Lung (tissue), 12 donors: Measurements from ENCODE around the gene DOCK1. TPM values are rescaled to one million over a fixed set of nuclear protein-coding genes. Genes with fewer than 3 reads are reported as not detected.

Experiments
- ATAC-seq: fragments of 200-7000 bp; cut with Tn5 transposase; one replicate; pipeline ENCODE4 v1.9.1; 2020; ENCODE audit warnings: moderate number of reproducible peaks; ENCODE audit not compliant: insufficient read depth, low FRiP score
- DNase-seq, 3 donors: peaks; one replicate each; pipeline ENCODE4 v3.0.0-alpha.2; 2013 to 2017
- H3K27ac ChIP-seq, 2 donors: one replicate each; pipeline ENCODE4 v1.5.1; 2013; ENCODE audit warnings: mild to moderate bottlenecking in 2 of 2, moderate library complexity in 2 of 2, control low read depth in 1 of 2, inconsistent platforms in 1 of 2, low read depth in 1 of 2, low read length in 1 of 2
- H3K27me3 ChIP-seq, 3 donors: one replicate each; pipeline ENCODE4 v1.5.1; 2013; ENCODE audit warnings: low read length in 2 of 3; ENCODE audit not compliant: control insufficient read depth in 3 of 3, insufficient read depth in 3 of 3
- H3K36me3 ChIP-seq, 4 donors: one replicate each; pipeline ENCODE4 v1.5.1; 2013; ENCODE audit warnings: low read length in 4 of 4, mild to moderate bottlenecking in 1 of 4, moderate library complexity in 1 of 4; ENCODE audit not compliant: control insufficient read depth in 4 of 4, insufficient read depth in 4 of 4
- H3K4me1 ChIP-seq, 5 donors: one replicate each; pipeline ENCODE4 v1.5.1; 2013; ENCODE audit warnings: low read length in 5 of 5, mild to moderate bottlenecking in 2 of 5, moderate library complexity in 1 of 5; ENCODE audit not compliant: control insufficient read depth in 5 of 5, insufficient read depth in 5 of 5
- H3K4me3 ChIP-seq: one replicate; pipeline ENCODE4 v1.5.1; 2013; ENCODE audit warnings: mild to moderate bottlenecking, control low read depth, moderate library complexity
- H3K9ac ChIP-seq, 2 donors: one replicate each; pipeline ENCODE4 v1.5.1; 2013; ENCODE audit warnings: low read length in 2 of 2, control low read depth in 1 of 2; ENCODE audit not compliant: insufficient read depth in 1 of 2
- H3K9me3 ChIP-seq, 4 donors: one replicate each; pipeline ENCODE4 v1.5.1; 2013; ENCODE audit warnings: low read length in 3 of 4, mild to moderate bottlenecking in 1 of 4, moderate library complexity in 1 of 4; ENCODE audit not compliant: control insufficient read depth in 4 of 4, insufficient read depth in 3 of 4
- WGBS, 2 donors: extraction: QIAGEN DNeasy Blood & Tissue Kit; methylation state at CpG; one replicate each; pipeline ENCODE4 v1.1.7; 2013; 5-methylcytosine and 5-hydroxymethylcytosine counted together
- polyA plus RNA-seq, 2 donors: library from polyadenylated mRNA; stranded (reverse); fragments of 200-250 nt; gene quantifications; one replicate each; pipeline ENCODE4 v1.2.1, GENCODE V29; 2013
- total RNA-seq, 2 donors: library from RNA; depleted of rRNA in 1 of 2; stranded (reverse); fragments of >200 nt in 1 of 2; gene quantifications; one replicate each; pipeline ENCODE4 v1.2.1, GENCODE V29; 2014 to 2021
- TF ChIP-seq, protein P1 (sequence below): IDR thresholded peaks from 2 replicates; pipeline ENCODE4 v1.5.1; 2012; ENCODE audit warnings: mild to moderate bottlenecking; ENCODE audit errors: control extremely low read depth, extremely low read depth
- donor health status: control.
- donor health status: control.
- donor health status: Bipolar disorder and iron deficiency.
- donor health status: healthy.
- donor health status: DM: yes; HTN: yes; CAD: no.

Gene DOCK1
- total and polyA plus RNA-seq, 4 donors = 11.2 to 102 (median 30.5) TPM

DNA sequence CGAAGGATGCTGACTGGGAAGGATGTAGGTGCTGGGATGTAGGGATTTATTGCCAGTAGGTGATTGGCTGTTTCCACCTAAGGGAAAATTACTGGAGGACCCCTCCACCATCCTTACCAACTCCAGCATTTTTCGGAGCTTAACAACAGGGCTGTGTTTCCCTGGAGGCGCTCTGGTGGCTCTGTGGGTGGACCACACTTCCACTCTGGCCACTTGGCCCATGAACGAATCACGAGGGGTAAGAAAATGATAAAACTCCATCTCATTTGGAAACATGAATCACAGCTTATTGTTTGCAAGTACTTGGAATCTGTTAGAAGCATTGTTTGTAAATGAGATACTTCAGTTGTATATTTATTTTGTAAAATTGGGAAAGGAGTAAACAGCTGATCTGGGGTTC is 3.0 kb downstream of the DOCK1 start:
- TF ChIP-seq, protein P1, sequence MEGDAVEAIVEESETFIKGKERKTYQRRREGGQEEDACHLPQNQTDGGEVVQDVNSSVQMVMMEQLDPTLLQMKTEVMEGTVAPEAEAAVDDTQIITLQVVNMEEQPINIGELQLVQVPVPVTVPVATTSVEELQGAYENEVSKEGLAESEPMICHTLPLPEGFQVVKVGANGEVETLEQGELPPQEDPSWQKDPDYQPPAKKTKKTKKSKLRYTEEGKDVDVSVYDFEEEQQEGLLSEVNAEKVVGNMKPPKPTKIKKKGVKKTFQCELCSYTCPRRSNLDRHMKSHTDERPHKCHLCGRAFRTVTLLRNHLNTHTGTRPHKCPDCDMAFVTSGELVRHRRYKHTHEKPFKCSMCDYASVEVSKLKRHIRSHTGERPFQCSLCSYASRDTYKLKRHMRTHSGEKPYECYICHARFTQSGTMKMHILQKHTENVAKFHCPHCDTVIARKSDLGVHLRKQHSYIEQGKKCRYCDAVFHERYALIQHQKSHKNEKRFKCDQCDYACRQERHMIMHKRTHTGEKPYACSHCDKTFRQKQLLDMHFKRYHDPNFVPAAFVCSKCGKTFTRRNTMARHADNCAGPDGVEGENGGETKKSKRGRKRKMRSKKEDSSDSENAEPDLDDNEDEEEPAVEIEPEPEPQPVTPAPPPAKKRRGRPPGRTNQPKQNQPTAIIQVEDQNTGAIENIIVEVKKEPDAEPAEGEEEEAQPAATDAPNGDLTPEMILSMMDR = no peak
- peaks cover 0 to 23% (median 4%) of the 10 kb centered on the region in 5 donors for H3K4me1 ChIP-seq
- peaks cover 0 to 5% (median 1%) of the 10 kb centered on the region in 4 donors for H3K36me3 ChIP-seq
- no peak overlapping the region for H3K27ac ChIP-seq
- no peaks in the 10 kb centered on the region for H3K27me3 ChIP-seq
- no peaks in the 10 kb centered on the region for H3K9me3 ChIP-seq
- DNase-seq (no peak), ATAC-seq (no peak)
- H3K9ac ChIP-seq = no peak overlapping the region
- no peak overlapping the region for H3K4me3 ChIP-seq
- 73 to 85% methylated on average over 5 of the region's 5 CpGs for WGBS, 2 donors

DNA sequence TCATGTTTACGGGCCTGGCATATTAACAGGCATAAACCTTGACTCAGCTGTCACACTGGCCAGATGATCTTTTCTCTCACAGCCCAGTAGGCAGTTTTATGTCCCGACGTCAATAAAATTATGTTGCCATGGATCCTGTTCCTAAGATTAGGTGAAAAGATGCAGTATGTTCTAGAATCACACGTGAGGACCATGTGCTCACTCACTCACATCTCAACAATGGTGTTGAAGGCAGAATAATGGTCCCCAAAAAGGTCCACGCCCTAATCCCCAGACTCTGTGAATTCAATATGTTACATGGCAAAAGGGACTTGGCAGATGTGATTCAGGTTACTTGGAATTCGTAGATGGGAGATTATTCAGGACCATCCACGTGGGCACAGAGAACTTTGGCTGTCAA is 3.5 kb downstream of the DOCK1 start:
- TF ChIP-seq, protein P1 = no peak
- DNase-seq (no peak), ATAC-seq (no peak)
- Histone ChIP-seq H3K9me3 (no peaks in the 10 kb centered on the region), H3K27ac (no peak overlapping the region), H3K9ac (no peak overlapping the region), H3K4me1 (peaks cover 0 to 23% (median 4%) of the 10 kb centered on the region in 5 donors), H3K27me3 (no peaks in the 10 kb centered on the region), H3K4me3 (no peak overlapping the region), H3K36me3 (peaks cover 0 to 5% (median 1%) of the 10 kb centered on the region in 4 donors)
- 74 to 90% methylated on average over 7 of the region's 7 CpGs for WGBS, 2 donors

DNA sequence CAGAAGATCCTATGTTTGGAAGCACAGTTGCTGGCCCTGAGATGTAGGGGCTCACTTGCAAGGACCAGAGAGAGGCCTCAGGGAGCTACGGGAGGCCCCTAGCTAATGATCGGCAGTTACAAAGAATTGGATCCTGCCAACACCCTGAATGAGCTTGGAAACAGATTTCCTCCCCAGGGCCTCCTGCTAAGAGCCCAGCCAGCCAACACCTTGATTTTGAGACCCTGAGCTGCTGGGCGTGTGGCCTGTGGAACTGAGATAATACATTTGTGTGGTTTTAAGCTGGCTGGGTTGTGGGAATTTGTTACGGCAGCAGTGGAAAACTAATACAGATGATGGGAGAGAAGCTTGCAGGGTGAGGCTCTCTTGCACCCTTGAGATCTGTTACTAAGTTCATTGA is 3.9 kb downstream of the DOCK1 start:
- peaks cover 0 to 21% (median 4%) of the 10 kb centered on the region in 5 donors for H3K4me1 ChIP-seq
- no peak overlapping the region for H3K4me3 ChIP-seq
- TF ChIP-seq, protein P1 = no peak
- H3K36me3 ChIP-seq = peaks cover 0 to 5% (median 1%) of the 10 kb centered on the region in 4 donors
- 83 to 87% methylated on average over 4 of the region's 4 CpGs for WGBS, 2 donors
- no peak for DNase-seq
- H3K27me3 ChIP-seq = no peaks in the 10 kb centered on the region
- no peaks in the 10 kb centered on the region for H3K9me3 ChIP-seq
- no peak overlapping the region for H3K27ac ChIP-seq
- no peak overlapping the region for H3K9ac ChIP-seq
- no peak for ATAC-seq

DNA sequence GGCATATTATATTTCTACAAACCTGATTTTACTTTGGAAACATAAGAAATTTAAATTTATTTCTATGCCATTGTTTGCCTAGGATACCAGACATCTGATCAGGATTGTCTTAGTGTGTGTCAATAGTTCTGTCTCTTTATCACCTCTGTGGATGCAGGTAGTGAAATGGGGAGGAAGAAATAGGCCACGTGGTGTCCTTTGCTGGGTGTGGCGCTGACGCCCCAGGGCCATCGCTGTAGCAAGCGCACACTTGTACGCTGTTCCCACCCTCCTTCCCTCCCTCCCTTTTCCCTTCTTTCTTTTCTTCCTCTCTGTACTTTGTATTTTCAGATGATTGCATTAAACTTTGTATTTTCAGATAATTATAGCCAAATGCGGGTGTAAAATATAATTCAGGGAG is 5.0 kb downstream of the DOCK1 start:
- TF ChIP-seq, protein P1 = no peak
- 95 to 97% methylated on average over 7 of the region's 7 CpGs for WGBS, 2 donors
- Histone ChIP-seq H3K4me3 (no peak overlapping the region), H3K4me1 (peaks cover 0 to 15% (median 4%) of the 10 kb centered on the region in 5 donors), H3K9me3 (no peaks in the 10 kb centered on the region), H3K36me3 (peaks cover 0 to 5% (median 1%) of the 10 kb centered on the region in 4 donors), H3K27ac (no peak overlapping the region), H3K27me3 (no peaks in the 10 kb centered on the region), H3K9ac (no peak overlapping the region)
- ATAC-seq (no peak), DNase-seq (no peak)
